ENCODE data around the gene OR6S1. TPM values are rescaled to one million over a fixed set of nuclear protein-coding genes. Genes with fewer than 3 reads are reported as not detected.

OR6S1 gene
- total RNA-seq, 4 donors from 2014 or later, result not detected

DNA sequence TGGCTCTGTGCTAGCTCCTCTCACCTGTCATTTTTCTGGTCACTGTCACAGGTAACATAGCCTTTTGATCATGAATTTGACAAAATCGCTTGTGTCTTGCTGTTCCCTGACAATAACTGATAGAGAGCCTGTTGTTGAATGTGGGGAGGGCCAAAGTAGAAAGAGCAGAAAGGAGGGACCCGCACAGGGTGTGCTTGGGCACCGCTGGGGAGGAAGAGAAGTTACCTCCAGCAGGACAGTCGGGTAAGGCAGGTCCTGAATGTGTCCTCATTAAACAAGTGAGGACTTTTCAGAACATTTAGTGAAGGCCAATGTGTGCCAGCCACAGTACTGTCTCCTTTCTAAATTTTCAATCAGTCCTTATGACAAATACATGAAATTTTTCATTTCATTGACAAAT is 50.3 kb downstream of the OR6S1 start, which contains the start of gene RNASE12:
TSS of gene RNASE12 (minus strand) at position 142 of the 400 bp plus-strand sequence. CDS start 653 bp downstream, outside the sequence.
- intact Hi-C loops (cut with DNase I; ENCODE audit: low total_unique reads), result no loop called here
- DNase-seq, result no peak
- Histone ChIP-seq H3K9me3 (no peaks in the 10 kb centered on the region), H3K27ac (no peak within 1 kb of the TSS), H3K36me3 (no peaks in the 10 kb centered on the region), H3K4me3 (no peak within 1 kb of the TSS), H3K4me1 (no peaks in the 10 kb centered on the region), H3K27me3 (no peaks in the 10 kb centered on the region)
- TF ChIP-seq POLR2A (IDR thresholded peaks at IDR 0.05), result no peak
- TF ChIP-seq, protein P1, sequence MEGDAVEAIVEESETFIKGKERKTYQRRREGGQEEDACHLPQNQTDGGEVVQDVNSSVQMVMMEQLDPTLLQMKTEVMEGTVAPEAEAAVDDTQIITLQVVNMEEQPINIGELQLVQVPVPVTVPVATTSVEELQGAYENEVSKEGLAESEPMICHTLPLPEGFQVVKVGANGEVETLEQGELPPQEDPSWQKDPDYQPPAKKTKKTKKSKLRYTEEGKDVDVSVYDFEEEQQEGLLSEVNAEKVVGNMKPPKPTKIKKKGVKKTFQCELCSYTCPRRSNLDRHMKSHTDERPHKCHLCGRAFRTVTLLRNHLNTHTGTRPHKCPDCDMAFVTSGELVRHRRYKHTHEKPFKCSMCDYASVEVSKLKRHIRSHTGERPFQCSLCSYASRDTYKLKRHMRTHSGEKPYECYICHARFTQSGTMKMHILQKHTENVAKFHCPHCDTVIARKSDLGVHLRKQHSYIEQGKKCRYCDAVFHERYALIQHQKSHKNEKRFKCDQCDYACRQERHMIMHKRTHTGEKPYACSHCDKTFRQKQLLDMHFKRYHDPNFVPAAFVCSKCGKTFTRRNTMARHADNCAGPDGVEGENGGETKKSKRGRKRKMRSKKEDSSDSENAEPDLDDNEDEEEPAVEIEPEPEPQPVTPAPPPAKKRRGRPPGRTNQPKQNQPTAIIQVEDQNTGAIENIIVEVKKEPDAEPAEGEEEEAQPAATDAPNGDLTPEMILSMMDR (IDR thresholded peaks at IDR 0.05), result no peak

Small RNA genes lying within 50 kb of the gene (small RNA-seq; reads per million reads assigned to genes)
- not detected for gene RF00019

Other genes with a start within 250 kb of the OR6S1 start
- 10 to 100 TPM; 13.5 to 44.8 (median 27.0) TPM for gene TEP1, start 228.2 kb downstream of the OR6S1 start, total RNA-seq
- gene KLHL33, start 205.5 kb downstream of the OR6S1 start, total RNA-seq, result 1 to 10 TPM in 3 of 4 donors, not detected in 1; 1.3 to 2.8 (median 2.1) TPM
- gene OSGEP, start 186.9 kb downstream of the OR6S1 start, total RNA-seq, result 100 to 1,000 TPM in 1 of 4 donors, 10 to 100 TPM in 3; 38.7 to 105 (median 53.0) TPM
- 100 to 1,000 TPM in 1 of 4 donors, 10 to 100 TPM in 3; 52.4 to 208 (median 93.3) TPM for gene APEX1, start 186.5 kb downstream of the OR6S1 start, total RNA-seq
- gene PIP4P1, start 180.3 kb downstream of the OR6S1 start, total RNA-seq, result 10 to 100 TPM; 16.4 to 39.1 (median 22.8) TPM
- 10 to 100 TPM; 12.7 to 46.9 (median 14.3) TPM for gene PNP, start 172.3 kb downstream of the OR6S1 start, total RNA-seq
- under 1 TPM in 1 of 4 donors, not detected in 3; 0.76 TPM for gene RNASE10, start 136.2 kb downstream of the OR6S1 start, total RNA-seq
- gene RNASE9, start 80.6 kb downstream of the OR6S1 start, total RNA-seq, result not detected
- gene RNASE11, start 53.7 kb downstream of the OR6S1 start, total RNA-seq, result not detected
- gene RNASE12, start 50.3 kb downstream of the OR6S1 start, total RNA-seq, result not detected
- 100 to 1,000 TPM in 1 of 4 donors, 10 to 100 TPM in 3; 26.3 to 159 (median 76.3) TPM for gene RNASE4, start 42.9 kb upstream of the OR6S1 start, total RNA-seq
- gene ANG, start 47.1 kb upstream of the OR6S1 start, total RNA-seq, result 10 to 100 TPM in 3 of 4 donors, 1 to 10 TPM in 1; 4.2 to 20.8 (median 12.2) TPM
- gene EDDM3A, start 104.2 kb upstream of the OR6S1 start, total RNA-seq, result not detected
- gene EDDM3B, start 126.7 kb upstream of the OR6S1 start, total RNA-seq, result not detected
- gene RNASE6, start 139.6 kb upstream of the OR6S1 start, total RNA-seq, result 1 to 10 TPM in 3 of 4 donors, under 1 TPM in 1; 0.77 to 4.2 (median 3.7) TPM
- 100 to 1,000 TPM; 107 to 299 (median 167) TPM for gene RNASE1, start 161.2 kb upstream of the OR6S1 start, total RNA-seq
- not detected for gene RNASE3, start 249.7 kb upstream of the OR6S1 start, total RNA-seq